Fibroblast of lung (primary cell): ENCODE data around the gene ATOH8.

Source experiments
- EZH2 ChIP-seq: IDR thresholded peaks from 2 replicates; pipeline ENCODE4 v1.5.1; 2012; ENCODE audit warnings: low read length, control low read depth, mild to moderate bottlenecking; ENCODE audit errors: missing control alignments
- TF ChIP-seq, protein P1 (sequence below), 2 donors: IDR thresholded peaks in 1 of 2; conservative IDR thresholded peaks in 1 of 2; 1 replicate in 1 of 2; 2 replicates in 1 of 2; pipeline ENCODE4 v1.5.1; 2011 to 2012; ENCODE audit warnings: low read length in 2 of 2, control low read depth in 1 of 2, inconsistent platforms in 1 of 2, low read depth in 1 of 2, mild to moderate bottlenecking in 1 of 2

- TF ChIP-seq, protein P1, sequence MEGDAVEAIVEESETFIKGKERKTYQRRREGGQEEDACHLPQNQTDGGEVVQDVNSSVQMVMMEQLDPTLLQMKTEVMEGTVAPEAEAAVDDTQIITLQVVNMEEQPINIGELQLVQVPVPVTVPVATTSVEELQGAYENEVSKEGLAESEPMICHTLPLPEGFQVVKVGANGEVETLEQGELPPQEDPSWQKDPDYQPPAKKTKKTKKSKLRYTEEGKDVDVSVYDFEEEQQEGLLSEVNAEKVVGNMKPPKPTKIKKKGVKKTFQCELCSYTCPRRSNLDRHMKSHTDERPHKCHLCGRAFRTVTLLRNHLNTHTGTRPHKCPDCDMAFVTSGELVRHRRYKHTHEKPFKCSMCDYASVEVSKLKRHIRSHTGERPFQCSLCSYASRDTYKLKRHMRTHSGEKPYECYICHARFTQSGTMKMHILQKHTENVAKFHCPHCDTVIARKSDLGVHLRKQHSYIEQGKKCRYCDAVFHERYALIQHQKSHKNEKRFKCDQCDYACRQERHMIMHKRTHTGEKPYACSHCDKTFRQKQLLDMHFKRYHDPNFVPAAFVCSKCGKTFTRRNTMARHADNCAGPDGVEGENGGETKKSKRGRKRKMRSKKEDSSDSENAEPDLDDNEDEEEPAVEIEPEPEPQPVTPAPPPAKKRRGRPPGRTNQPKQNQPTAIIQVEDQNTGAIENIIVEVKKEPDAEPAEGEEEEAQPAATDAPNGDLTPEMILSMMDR (conservative IDR thresholded peaks at IDR 0.05 in 1 of 2, IDR thresholded peaks at IDR 0.05 in 1 of 2; ENCODE audit: low read depth in 1 of 2, low read length in 2 of 2), result no peak
- no peak for TF ChIP-seq EZH2
These were observed 54.0 kb downstream of the ATOH8 start for GRCh38 chr2:85807756-85808155.
